CD4-positive, alpha-beta T cell treated with Interleukin-6 for 4 hours (primary cell): ENCODE results near the gene FAM53B.
A peak's percentile ranks its signal among the peaks of the same experiment; 100 is the strongest.

ENCODE experiments used
- DNase-seq: peaks from one replicate; pipeline ENCODE4 v3.0.0-alpha.2; 2020; ENCODE audit warnings: mixed read lengths

FAM53B gene

DNA sequence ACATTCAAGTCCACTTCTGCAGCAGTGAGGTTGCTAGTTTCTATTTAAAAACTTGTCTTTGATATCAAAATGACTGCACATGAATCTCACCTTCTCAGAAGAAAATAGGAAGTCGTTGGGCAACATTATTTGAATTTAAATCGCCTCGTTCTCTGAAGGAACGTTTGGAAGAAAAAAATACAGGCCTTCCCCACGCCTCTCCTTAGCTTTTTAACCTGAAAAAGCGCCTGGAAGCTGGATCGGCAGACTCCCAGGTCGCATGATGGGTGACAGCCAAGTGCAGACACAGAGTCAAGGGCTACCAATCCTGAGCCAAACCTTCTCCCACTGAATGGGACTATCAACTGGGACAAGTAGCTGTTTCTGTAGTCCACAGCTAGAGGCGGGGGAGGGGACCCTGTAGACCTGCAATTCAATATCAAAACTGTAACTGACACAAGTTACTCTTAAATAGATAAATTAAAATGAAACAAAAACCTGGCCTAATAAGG is 2.2 kb downstream of the FAM53B start:
- DNase-seq, result peak; percentile 64

- DNase-seq, result peak; percentile 85
These were observed 2.8 kb downstream of the FAM53B start for GRCh38 chr10:124741281-124741921.

DNA sequence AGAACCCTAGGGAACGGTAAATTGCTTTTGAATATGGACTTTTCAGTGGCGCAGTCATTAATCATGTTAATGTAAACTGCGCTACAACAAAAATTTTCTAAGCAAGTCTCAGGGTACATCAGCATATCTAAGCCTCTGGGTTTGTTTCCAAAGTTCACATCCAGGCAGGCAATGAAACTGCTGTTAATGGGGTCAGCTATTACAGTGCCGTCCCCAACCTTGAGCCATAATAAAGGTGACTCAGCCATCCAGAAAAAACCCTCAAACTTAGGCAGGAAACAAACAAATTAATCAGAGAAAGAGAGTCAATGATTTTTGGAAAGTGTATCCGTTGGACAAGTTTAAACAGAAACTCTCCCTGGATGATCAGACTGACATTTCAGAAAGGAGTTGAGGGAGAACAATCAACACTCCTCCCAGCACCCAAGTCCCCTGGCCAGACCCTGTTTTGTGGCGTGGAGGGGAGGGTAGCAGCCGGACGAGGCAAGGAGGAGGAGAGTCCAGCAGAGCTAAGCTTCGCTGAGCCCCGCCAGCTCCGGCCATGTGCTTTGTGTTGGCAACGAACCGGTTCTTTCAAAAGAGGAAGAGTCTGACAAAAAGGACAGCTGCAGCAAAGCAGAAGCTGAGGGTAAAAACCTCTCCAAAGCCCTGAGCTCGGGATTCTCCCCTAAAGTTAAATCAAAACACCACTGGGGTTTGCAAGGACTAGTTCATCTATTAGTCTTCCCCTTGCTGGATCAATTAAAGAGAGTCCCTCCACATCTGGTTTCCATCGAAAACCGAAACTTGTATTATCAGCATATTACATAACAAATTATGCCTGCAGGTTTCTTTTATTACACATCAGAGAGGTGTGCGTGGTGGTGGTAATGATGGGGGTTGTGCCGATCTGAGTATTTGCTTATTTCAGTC is 3.6 kb downstream of the FAM53B start:
- DNase-seq, result no peak

GRCh38 chr10:124739986-124740368 is 4.2 kb downstream of the FAM53B start:
- peak; percentile 45 for DNase-seq

DNA sequence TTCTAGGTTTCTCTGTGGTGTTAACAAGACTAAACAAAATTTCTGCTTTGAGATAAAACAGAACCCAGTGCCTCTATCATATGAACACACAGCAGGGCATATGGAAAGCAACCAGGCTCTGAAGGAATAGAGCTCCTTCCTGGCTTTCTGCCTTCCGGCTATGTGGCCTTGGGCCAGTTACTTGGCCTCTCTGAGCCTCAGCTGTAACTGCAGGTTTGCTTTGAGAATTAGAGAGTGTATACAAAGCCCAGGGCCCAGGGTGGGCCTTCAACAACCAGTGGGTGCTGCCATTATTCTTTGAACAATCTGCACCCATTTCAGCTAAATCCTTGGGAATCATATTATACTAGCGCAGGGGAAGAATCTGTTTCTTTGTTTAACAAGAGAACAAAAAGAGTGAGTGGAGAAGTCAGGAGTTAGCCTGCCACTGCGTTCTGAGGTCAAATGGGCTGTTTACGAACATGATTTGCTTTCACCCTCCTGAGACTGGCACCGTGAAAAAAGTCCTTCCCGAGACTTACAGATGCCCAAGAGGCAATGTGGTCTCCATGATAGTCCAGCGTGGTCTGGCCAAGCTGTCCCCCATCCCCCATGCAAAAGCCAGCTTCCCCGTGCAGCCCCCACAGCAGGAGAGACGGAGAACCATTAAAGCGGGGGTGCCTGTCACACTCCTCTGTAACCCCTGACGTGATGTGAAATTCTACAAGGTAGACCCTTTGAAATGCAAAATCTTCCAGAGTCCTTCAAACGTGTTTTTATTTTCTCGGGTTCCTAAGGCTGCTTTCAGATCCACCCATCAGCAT is 4.9 kb downstream of the FAM53B start:
- DNase-seq, result no peak

DNA sequence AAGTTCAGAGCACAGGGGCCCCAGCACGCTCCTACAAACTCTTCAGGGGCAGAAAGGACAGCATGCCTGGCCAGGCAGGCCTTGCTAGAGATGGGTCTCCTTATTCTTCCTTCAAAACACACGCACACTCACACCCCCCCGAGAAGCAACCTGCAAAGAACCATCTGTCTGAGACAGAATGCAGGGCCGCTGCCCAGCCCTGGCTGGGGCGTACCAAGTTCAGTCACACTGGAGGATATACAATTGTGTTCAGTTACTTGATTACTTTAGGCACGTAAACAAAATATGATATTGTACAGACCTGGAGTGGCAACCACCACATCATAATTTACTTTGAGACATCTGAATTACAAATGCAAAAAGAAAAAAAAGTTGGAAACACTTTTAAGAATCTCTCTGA is 5.7 kb downstream of the FAM53B start:
- no peak for DNase-seq

DNA sequence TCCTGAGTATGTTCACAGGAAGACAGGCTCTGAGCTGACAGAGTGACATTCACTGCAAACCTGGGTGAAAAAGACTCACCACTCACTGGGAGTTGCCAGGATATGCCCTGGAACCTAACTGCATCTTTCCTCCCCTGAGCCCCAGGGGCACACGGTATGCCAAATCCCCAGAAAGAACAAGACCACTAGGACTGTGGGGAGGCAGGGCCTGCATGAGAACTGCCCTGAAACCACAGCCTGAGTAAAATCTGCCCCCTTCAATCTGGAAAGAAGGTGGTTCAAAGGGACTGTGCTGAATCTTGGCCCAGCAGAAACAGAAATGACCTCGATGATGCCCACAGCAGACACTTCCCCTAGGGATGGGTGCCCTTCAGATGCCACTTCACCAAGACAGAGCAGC is 6.5 kb downstream of the FAM53B start:
- DNase-seq, result no peak

DNA sequence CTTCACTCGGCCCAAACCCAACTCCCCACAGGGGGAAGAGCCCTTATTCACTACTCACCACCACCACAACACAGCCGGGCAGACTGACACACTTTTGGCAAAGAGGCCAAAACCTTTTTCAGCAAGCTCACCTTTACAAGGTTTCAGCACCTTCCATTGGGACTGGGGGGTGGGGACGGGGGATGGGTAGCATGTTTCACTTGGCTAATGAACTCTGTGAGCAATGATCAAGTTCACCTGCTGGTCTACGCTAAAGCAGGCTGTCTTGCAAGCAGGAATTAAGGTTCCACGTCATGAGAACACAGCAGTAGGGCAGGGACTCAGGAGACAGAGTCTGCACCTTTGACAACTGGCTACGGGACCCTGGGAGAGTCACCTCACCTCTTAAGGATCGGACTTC is 7.0 kb downstream of the FAM53B start:
- DNase-seq, result peak; percentile 35

- DNase-seq, result no peak
These were observed 7.6 kb downstream of the FAM53B start for GRCh38 chr10:124736491-124737136.

- DNase-seq, result no peak
These were observed 8.5 kb downstream of the FAM53B start for GRCh38 chr10:124735491-124736286.

GRCh38 chr10:124734311-124735166 is 9.6 kb downstream of the FAM53B start:
- peak; percentile 71 for DNase-seq

DNA sequence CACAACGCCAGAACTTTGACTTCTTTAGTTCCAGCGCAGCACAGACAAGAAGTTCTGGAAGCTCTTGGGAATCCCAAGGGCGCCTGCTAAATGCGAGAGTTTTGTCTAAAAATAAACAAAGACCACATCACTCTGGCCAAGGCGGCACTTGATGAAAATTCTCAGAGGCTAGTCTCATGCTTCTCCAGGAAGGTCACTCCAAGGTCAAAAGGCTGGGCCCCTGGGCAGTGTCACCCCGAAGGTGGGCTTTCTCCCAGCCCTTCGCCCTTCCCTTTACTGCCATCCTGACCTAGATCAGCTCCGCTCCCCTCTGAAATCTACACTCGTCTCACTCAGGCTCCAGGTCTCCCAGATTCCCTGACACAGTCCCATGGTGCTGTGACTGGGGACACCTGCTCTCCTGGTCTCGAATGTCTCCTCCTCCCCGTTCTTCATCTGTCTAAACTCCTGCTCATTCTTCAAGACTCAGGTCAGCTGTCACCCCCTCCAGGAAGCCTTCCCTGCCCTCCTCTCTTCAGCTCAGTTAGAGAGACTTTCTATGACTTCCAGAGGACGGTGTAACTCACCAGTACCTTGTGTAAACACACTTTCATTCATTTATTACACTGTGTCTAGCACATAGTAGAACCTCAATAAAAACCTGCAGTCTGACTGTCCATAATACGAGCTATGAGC is 10.5 kb downstream of the FAM53B start:
- DNase-seq, result no peak

DNA sequence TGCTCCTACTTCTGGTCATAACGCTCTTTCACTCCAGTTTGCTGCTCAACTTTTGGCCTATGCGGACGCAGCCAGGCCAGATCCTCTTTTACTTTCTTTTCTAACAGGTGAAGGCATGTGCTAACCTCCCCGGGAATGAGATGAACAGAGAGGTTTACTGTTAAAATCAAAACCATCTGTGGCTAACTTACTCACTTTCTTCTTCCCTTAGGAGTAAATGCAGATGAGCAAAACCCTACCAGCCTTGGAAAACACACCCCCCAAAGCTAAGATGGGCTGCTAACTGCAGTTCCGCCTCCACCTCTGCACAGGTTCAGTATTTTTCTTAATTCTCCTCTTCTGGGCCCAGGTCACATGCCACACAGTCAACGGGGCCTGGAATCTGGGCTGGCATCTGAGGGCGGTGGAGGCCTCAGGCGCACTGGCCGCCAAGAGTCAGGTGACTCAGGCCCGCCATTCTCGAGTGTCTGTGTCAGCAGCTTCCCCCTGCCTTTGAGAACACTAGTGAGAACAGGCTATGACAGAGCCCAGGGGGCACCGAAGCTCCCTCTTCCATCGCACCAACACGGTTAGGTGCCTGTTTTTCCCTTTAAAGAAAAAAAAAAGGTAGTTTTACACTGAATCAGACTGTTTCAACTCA is 11.1 kb downstream of the FAM53B start:
- peak; percentile 69 for DNase-seq

DNA sequence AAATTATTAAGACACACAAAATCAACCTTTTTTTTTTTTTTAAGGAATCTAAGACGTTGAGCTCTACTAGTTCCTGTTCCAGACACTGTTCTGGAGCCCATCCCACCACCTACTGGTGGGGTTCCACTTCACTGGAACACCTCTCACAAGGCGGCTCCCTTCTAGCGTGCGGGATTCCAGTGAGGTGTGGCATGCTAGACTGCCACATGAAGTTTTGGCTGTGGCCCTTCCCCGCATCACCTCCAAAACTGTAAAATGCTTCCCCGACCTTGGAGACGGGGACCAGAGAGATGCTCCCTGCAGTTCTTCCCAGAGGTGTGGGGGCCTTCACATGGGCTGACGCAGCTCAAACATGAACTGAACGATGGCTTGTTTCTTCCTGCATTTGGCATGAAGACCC is 12.6 kb downstream of the FAM53B start:
- no peak for DNase-seq

- DNase-seq, result no peak
These were observed 13.4 kb downstream of the FAM53B start for GRCh38 chr10:124730790-124731189.

- DNase-seq, result no peak
These were observed 15.1 kb downstream of the FAM53B start for GRCh38 chr10:124728830-124729661.

DNA sequence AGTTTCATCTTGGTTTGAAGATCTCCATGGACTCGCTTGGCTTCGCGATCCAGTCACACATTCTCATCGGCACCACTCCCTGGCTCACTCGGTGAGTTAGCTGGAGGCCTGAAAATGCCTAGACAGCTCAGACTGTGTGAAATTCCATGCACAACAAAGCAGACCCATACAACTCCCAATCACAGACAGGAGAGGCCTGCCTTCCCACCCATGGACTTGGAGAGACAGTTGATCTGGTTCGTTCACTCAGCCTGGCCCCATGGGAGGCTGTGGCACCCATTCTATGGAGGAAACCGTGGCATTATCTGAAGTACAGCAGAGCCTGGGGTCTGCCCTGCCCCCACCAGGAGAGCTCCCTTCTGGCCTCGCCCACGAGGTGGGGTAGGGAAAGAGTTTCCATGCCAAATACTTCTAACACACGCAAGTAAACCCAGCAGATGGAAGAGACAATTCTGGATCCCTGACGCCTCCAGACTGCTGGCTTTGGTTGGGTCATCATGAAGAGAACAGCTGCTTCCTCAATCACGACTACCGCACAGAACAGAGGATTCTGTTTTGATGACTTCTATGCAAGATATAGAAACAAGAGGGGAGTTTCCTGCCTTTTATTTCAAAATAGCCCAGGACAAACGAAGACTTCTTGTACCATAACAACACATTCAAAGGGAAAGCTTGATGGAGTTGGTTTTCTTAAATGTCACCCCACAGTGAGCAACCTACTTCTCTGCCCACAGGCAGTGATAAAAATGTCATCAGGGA is 15.9 kb downstream of the FAM53B start:
- DNase-seq, result peak; percentile 38

DNA sequence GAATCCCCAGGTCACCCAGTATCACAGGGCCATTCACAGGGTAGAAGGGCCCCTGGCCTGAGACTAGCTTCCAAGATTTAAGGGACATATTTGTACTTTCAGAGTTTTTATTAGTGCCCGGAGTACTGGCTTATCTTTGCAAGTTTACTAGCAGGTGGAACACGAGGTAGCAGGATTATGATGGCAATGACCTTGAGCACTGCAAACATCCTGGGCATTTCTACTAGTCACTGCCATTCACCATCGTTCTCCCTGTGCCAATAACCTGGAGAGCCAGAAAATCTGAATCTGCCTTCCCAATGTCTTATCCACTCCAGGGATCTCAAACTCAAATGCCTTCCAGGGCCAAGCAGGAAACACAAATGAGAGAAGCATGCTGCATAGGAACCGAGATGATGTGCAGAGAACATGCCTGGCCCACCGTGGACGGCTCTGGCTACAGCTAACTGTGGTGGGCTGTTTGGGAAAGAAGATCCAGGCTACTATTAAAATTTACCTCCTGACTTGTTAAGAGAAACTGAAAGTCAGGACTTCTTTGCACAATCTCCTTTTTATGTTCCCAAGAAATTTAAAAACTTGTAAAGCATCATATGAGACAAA is 16.7 kb downstream of the FAM53B start:
- DNase-seq, result no peak
